Liver (tissue), 9 donors: ENCODE results near the gene XRN1. TPM values are rescaled to one million over a fixed set of nuclear protein-coding genes. Genes with fewer than 3 reads are reported as not detected.

ENCODE experiments used
- DNase-seq: peaks from one replicate; pipeline ENCODE4 v3.0.0-alpha.2; 2017; ENCODE audit warnings: low spot score
- H3K27ac ChIP-seq, 2 donors: one replicate each; pipeline ENCODE4 v1.7.0; 2013; ENCODE audit warnings: inconsistent platforms in 2 of 2, low read length in 2 of 2, control low read depth in 1 of 2, low read depth in 1 of 2, mild to moderate bottlenecking in 1 of 2
- H3K27me3 ChIP-seq, 4 donors: one replicate each; pipeline versions ENCODE4 v1.6.1 to v1.7.0; 2013; ENCODE audit warnings: low read length in 3 of 4, inconsistent platforms in 1 of 4, mild to moderate bottlenecking in 1 of 4, moderate library complexity in 1 of 4; ENCODE audit not compliant: control insufficient read depth in 4 of 4, insufficient read depth in 4 of 4
- H3K36me3 ChIP-seq, 4 donors: one replicate each; pipeline versions ENCODE4 v1.6.1 to v1.7.0; 2013; ENCODE audit warnings: low read length in 3 of 4, mild to moderate bottlenecking in 3 of 4, low read depth in 1 of 4, moderate library complexity in 1 of 4; ENCODE audit not compliant: control insufficient read depth in 4 of 4, insufficient read depth in 3 of 4
- H3K4me1 ChIP-seq, 4 donors: one replicate each; pipeline versions ENCODE4 v1.6.1 to v1.7.0; 2013; ENCODE audit warnings: low read length in 3 of 4, mild to moderate bottlenecking in 3 of 4, moderate library complexity in 1 of 4; ENCODE audit not compliant: control insufficient read depth in 4 of 4, insufficient read depth in 4 of 4
- H3K4me3 ChIP-seq, 3 donors: one replicate each; pipeline versions ENCODE4 v1.6.1 to v1.7.0; 2013; ENCODE audit warnings: low read length in 3 of 3, control low read depth in 1 of 3, low read depth in 1 of 3, mild to moderate bottlenecking in 1 of 3
- H3K9ac ChIP-seq, 2 donors: one replicate each; pipeline ENCODE4 v1.7.0; 2013; ENCODE audit warnings: low read length in 2 of 2, mild to moderate bottlenecking in 2 of 2, moderate library complexity in 2 of 2, control low read depth in 1 of 2, low read depth in 1 of 2
- H3K9me3 ChIP-seq, 4 donors: one replicate each; pipeline versions ENCODE4 v1.6.1 to v1.7.0; 2013; ENCODE audit warnings: low read length in 3 of 4; ENCODE audit not compliant: control insufficient read depth in 4 of 4
- EGR1 ChIP-seq, 2 donors: IDR thresholded peaks; 2 replicates each; pipeline ENCODE4 v1.6.1; 2016 to 2018; ENCODE audit warnings: antibody characterized with exemption in 2 of 2, low read depth in 2 of 2
- FOXA1 ChIP-seq: IDR thresholded peaks from 2 replicates; pipeline ENCODE4 v1.6.1; 2016; ENCODE audit warnings: antibody characterized with exemption
- FOXA2 ChIP-seq: IDR thresholded peaks from 2 replicates; pipeline ENCODE4 v1.6.1; 2016; ENCODE audit warnings: antibody characterized with exemption
- GABPA ChIP-seq, 2 donors: IDR thresholded peaks in 1 of 2; conservative IDR thresholded peaks in 1 of 2; 2 replicates each; pipeline ENCODE4 v1.6.1; 2016; ENCODE audit warnings: antibody characterized with exemption in 2 of 2, mild to moderate bottlenecking in 1 of 2, moderate library complexity in 1 of 2
- HNF4A ChIP-seq, 2 donors: conservative IDR thresholded peaks; 2 replicates each; pipeline ENCODE4 v1.6.1; 2016; ENCODE audit warnings: antibody characterized with exemption in 2 of 2, mild to moderate bottlenecking in 2 of 2
- HNF4G ChIP-seq: IDR thresholded peaks from 2 replicates; pipeline ENCODE4 v1.6.1; 2016; ENCODE audit warnings: antibody characterized with exemption
- JUND ChIP-seq, 2 donors: IDR thresholded peaks; 2 replicates each; pipeline ENCODE4 v1.6.1; 2016; ENCODE audit warnings: antibody characterized with exemption in 2 of 2
- RXRA ChIP-seq, 2 donors: IDR thresholded peaks; 2 replicates each; pipeline ENCODE4 v1.6.1; 2017 to 2018; ENCODE audit warnings: antibody characterized with exemption in 2 of 2, mild to moderate bottlenecking in 1 of 2
- SP1 ChIP-seq: IDR thresholded peaks from 2 replicates; pipeline ENCODE4 v1.6.1; 2018; ENCODE audit warnings: antibody characterized with exemption, mild to moderate bottlenecking
- TAF1 ChIP-seq: conservative IDR thresholded peaks from 2 replicates; pipeline ENCODE4 v1.6.1; 2016; ENCODE audit warnings: antibody characterized with exemption, mild to moderate bottlenecking
- YY1 ChIP-seq: IDR thresholded peaks from 2 replicates; pipeline ENCODE4 v1.6.1; 2016; ENCODE audit warnings: antibody characterized with exemption, mild to moderate bottlenecking
- WGBS: extraction: QIAGEN DNeasy Blood & Tissue Kit; methylation state at CpG from one replicate; pipeline ENCODE4 v1.1.7; 2013; 5-methylcytosine and 5-hydroxymethylcytosine counted together
- polyA plus RNA-seq, 2 donors: library from polyadenylated mRNA; stranded (reverse) in 1 of 2; unstranded in 1 of 2; fragments of 200-250 nt in 1 of 2; fragments of >200 nt in 1 of 2; fragmentation: Nextera tagmentation in 1 of 2; extraction: Ambion mirVana in 1 of 2; gene quantifications; one replicate each; pipeline versions ENCODE4 v1.2.1 to v1.2.3, GENCODE V29; 2013 to 2015
- total RNA-seq, 2 donors: library from RNA; depleted of rRNA; stranded (reverse); fragments of >200 nt; gene quantifications; one replicate each; pipeline ENCODE4 v1.2.3, GENCODE V29; 2014
- TF ChIP-seq, protein P1 (sequence below): IDR thresholded peaks from 2 replicates; pipeline ENCODE4 v1.6.1; 2016; ENCODE audit warnings: antibody characterized with exemption
- TF ChIP-seq, protein P2 (sequence below): IDR thresholded peaks from 2 replicates; pipeline ENCODE4 v1.6.1; 2016; ENCODE audit warnings: antibody characterized with exemption, mild to moderate bottlenecking
- TF ChIP-seq, protein P3 (sequence below): IDR thresholded peaks from 2 replicates; pipeline ENCODE4 v1.6.1; 2016; ENCODE audit warnings: antibody characterized with exemption
- donor health status: healthy.
- donor health status: healthy.
- donor health status: healthy.
- donor health status: healthy.
- donor health status: healthy.

XRN1 gene
- total and polyA plus RNA-seq, 4 donors, result 4.3 to 41.4 (median 25.9) TPM

DNA sequence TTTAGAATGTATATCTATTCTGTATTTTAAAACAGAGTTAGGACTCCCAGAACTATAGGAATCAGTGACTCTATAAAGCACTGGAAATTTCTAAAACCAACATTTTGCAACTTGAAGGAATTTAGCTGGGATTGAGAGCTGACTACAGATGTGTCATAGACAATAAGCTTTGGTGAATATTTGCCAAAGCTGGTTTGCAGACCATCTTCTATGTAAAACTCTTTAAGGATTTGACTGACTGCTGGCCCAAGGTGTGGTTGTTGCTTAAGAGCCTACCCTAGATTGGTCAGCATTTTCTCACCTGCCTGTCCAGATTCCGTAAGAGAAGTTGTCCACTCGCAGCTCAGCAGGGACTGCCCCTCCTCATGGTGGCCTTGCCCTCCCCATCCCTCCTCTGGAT is 149.2 kb downstream of the XRN1 start:
- H3K4me3 ChIP-seq, result no peak overlapping the region
- peaks cover 0 to 2% (median 0%) of the 10 kb centered on the region in 4 donors for H3K36me3 ChIP-seq
- no peaks in the 10 kb centered on the region for H3K9me3 ChIP-seq
- no peak for DNase-seq
- H3K27ac ChIP-seq, result no peak overlapping the region
- no peak for TF ChIP-seq EGR1 (IDR thresholded peaks at IDR 0.05; ENCODE audit: low read depth in 2 of 2)
- TF ChIP-seq, protein P1, sequence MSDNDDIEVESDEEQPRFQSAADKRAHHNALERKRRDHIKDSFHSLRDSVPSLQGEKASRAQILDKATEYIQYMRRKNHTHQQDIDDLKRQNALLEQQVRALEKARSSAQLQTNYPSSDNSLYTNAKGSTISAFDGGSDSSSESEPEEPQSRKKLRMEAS, result no peak
- TF ChIP-seq, protein P2, sequence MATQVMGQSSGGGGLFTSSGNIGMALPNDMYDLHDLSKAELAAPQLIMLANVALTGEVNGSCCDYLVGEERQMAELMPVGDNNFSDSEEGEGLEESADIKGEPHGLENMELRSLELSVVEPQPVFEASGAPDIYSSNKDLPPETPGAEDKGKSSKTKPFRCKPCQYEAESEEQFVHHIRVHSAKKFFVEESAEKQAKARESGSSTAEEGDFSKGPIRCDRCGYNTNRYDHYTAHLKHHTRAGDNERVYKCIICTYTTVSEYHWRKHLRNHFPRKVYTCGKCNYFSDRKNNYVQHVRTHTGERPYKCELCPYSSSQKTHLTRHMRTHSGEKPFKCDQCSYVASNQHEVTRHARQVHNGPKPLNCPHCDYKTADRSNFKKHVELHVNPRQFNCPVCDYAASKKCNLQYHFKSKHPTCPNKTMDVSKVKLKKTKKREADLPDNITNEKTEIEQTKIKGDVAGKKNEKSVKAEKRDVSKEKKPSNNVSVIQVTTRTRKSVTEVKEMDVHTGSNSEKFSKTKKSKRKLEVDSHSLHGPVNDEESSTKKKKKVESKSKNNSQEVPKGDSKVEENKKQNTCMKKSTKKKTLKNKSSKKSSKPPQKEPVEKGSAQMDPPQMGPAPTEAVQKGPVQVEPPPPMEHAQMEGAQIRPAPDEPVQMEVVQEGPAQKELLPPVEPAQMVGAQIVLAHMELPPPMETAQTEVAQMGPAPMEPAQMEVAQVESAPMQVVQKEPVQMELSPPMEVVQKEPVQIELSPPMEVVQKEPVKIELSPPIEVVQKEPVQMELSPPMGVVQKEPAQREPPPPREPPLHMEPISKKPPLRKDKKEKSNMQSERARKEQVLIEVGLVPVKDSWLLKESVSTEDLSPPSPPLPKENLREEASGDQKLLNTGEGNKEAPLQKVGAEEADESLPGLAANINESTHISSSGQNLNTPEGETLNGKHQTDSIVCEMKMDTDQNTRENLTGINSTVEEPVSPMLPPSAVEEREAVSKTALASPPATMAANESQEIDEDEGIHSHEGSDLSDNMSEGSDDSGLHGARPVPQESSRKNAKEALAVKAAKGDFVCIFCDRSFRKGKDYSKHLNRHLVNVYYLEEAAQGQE, result no peak
- no peak for TF ChIP-seq YY1
- no peak for TF ChIP-seq JUND (IDR thresholded peaks at IDR 0.05)
- TF ChIP-seq GABPA (IDR thresholded peaks at IDR 0.05 in 1 of 2, conservative IDR thresholded peaks at IDR 0.05 in 1 of 2), result no peak
- no peak for TF ChIP-seq TAF1
- TF ChIP-seq HNF4A (conservative IDR thresholded peaks at IDR 0.05), result no peak
- no peak for TF ChIP-seq RXRA (IDR thresholded peaks at IDR 0.05)
- no peak for TF ChIP-seq FOXA1
- TF ChIP-seq, protein P3, sequence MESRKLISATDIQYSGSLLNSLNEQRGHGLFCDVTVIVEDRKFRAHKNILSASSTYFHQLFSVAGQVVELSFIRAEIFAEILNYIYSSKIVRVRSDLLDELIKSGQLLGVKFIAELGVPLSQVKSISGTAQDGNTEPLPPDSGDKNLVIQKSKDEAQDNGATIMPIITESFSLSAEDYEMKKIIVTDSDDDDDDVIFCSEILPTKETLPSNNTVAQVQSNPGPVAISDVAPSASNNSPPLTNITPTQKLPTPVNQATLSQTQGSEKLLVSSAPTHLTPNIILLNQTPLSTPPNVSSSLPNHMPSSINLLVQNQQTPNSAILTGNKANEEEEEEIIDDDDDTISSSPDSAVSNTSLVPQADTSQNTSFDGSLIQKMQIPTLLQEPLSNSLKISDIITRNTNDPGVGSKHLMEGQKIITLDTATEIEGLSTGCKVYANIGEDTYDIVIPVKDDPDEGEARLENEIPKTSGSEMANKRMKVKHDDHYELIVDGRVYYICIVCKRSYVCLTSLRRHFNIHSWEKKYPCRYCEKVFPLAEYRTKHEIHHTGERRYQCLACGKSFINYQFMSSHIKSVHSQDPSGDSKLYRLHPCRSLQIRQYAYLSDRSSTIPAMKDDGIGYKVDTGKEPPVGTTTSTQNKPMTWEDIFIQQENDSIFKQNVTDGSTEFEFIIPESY, result no peak
- H3K9ac ChIP-seq, result no peak overlapping the region
- H3K4me1 ChIP-seq, result no peaks in the 10 kb centered on the region
- no peaks in the 10 kb centered on the region for H3K27me3 ChIP-seq
- WGBS, result 92% methylated on average over 2 of the region's 2 CpGs

DNA sequence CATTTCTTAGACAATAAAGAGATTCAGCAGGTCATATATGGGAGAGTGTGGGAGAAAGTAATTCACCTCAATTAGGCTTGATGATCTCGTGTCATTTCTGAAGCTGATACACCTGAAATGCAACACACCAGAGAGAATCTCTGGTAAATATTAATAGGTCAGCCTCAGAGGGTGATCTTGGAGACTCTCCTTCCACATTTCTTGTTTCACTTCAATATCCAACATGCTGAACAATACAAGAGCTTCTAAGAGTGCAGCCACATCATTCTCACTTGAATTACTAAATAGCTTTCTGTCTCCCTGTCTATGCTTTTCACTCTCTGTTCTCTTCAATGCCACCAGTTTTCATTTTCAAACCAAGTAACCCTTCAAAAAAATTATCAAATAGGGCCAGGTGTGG is 151.3 kb downstream of the XRN1 start:
- 88% methylated on average over 1 of the region's 1 CpG for WGBS
- no peak for TF ChIP-seq HNF4G
- TF ChIP-seq, protein P1, result no peak
- TF ChIP-seq, protein P2, result no peak
- TF ChIP-seq, protein P3, result no peak
- TF ChIP-seq FOXA2, result no peak
- TF ChIP-seq EGR1 (IDR thresholded peaks at IDR 0.05; ENCODE audit: low read depth in 2 of 2), result no peak
- no peak for TF ChIP-seq SP1
- no peak for TF ChIP-seq RXRA (IDR thresholded peaks at IDR 0.05)

More for the DNA sequence above, 151.3 kb downstream of the XRN1 start:
- Histone ChIP-seq H3K36me3 (peaks cover 0 to 2% (median 0%) of the 10 kb centered on the region in 4 donors), H3K4me1 (no peaks in the 10 kb centered on the region), H3K4me3 (no peak overlapping the region), H3K27ac (no peak overlapping the region), H3K9me3 (no peaks in the 10 kb centered on the region), H3K9ac (no peak overlapping the region), H3K27me3 (no peaks in the 10 kb centered on the region)
- no peak for DNase-seq
